ENCODE results near the gene AJAP1. TPM values are rescaled to one million over a fixed set of nuclear protein-coding genes. Genes with fewer than 3 reads are reported as not detected.

AJAP1 gene
- polyA plus RNA-seq, 1 of the 3 experiments (the other 2 are of a cell fraction): not detected

- H3K9ac ChIP-seq: no peak overlapping the region
- H3K27ac ChIP-seq (ENCODE audit: low read depth in 2 of 2, low read length in 1 of 2): no peak overlapping the region
- ChIA-PET CTCF (interaction anchor here (1.0 to 1.6 kb wide), 4 partner anchors 10 to 140 kb away, joined by 3 to 10 read pairs (median 3); no protein-coding TSS in a partner anchor), POLR2A (no interaction called here)
- H3K9me2 ChIP-seq: no peaks in the 10 kb centered on the region
- no peaks in the 10 kb centered on the region for H3F3A ChIP-seq (replicated peaks; ENCODE audit: insufficient read depth)
- no peak for DNase-seq
- no peaks in the 10 kb centered on the region for H3K27me3 ChIP-seq (ENCODE audit: insufficient read depth)
- TF ChIP-seq SIN3A (IDR thresholded peaks at IDR 0.05; ENCODE audit: borderline replicate concordance, low read depth, low read length) (no peak), PBX3 (IDR thresholded peaks at IDR 0.05) (no peak), ELF1 (IDR thresholded peaks at IDR 0.05) (no peak), NFIC (IDR thresholded peaks at IDR 0.05; ENCODE audit: borderline replicate concordance) (no peak), USF1 (IDR thresholded peaks at IDR 0.05; ENCODE audit: borderline replicate concordance, low read depth) (no peak), TEAD4 (IDR thresholded peaks at IDR 0.05; ENCODE audit: borderline replicate concordance, insufficient read depth) (no peak), FOXJ3 (CRISPR knock-in tag; IDR thresholded peaks at IDR 0.05) (no peak), YY1 (IDR thresholded peaks at IDR 0.05; ENCODE audit: low read depth) (no peak), FOSL2 (IDR thresholded peaks at IDR 0.05; ENCODE audit: borderline replicate concordance, low read depth) (no peak), FOXM1 (IDR thresholded peaks at IDR 0.05; ENCODE audit: low read depth) (no peak)
- 36% methylated on average over 9 of the region's 11 CpGs for WGBS (ENCODE audit: low lambda C conversion rate)
- H3K79me2 ChIP-seq (ENCODE audit: insufficient read depth): no peaks in the 10 kb centered on the region
- H3K9me3 ChIP-seq: no peaks in the 10 kb centered on the region
- H3K4me1 ChIP-seq (ENCODE audit: control insufficient read depth in 1 of 2, insufficient read depth in 2 of 2, low read depth in 1 of 2, low read length in 1 of 2): peaks cover 0 to 24% of the 10 kb centered on the region in 2 experiments; a peak in 1 of 4 replicates
- H3K36me3 ChIP-seq (replicated peaks in 1 of 2; ENCODE audit: control insufficient read depth in 1 of 2, insufficient read depth in 2 of 2, low read length in 1 of 2): no peaks in the 10 kb centered on the region
- H4K20me1 ChIP-seq (ENCODE audit: insufficient read depth): no peaks in the 10 kb centered on the region
- H3K4me2 ChIP-seq: no peak overlapping the region
- no peak overlapping the region for H3K4me3 ChIP-seq (ENCODE audit: low read depth in 2 of 2, low read length in 1 of 2)
- H2AFZ ChIP-seq (ENCODE audit: low read depth): no peak overlapping the region
Observed at GRCh38 chr1:4796161-4797015, 142.0 kb downstream of the AJAP1 start.

- POLR2A ChIA-PET: no interaction called here
- H3K36me3 ChIP-seq (replicated peaks in 1 of 2; ENCODE audit: control insufficient read depth in 1 of 2, insufficient read depth in 2 of 2, low read length in 1 of 2): no peaks in the 10 kb centered on the region
- H3K27ac ChIP-seq (ENCODE audit: low read depth in 2 of 2, low read length in 1 of 2): no peak overlapping the region
- DNase-seq: no peak
- no peaks in the 10 kb centered on the region for H4K20me1 ChIP-seq (ENCODE audit: insufficient read depth)
- H2AFZ ChIP-seq (ENCODE audit: low read depth): no peak overlapping the region
- H3K9me2 ChIP-seq: no peaks in the 10 kb centered on the region
- H3K4me3 ChIP-seq (ENCODE audit: low read depth in 2 of 2, low read length in 1 of 2): no peak overlapping the region
- H3K79me2 ChIP-seq (ENCODE audit: insufficient read depth): no peaks in the 10 kb centered on the region
- CTCF ChIA-PET: interaction anchor here (1.0 to 1.2 kb wide), 2 partner anchors 9 to 141 kb away, joined by 3 read pairs; no protein-coding TSS in a partner anchor
- H3K4me1 ChIP-seq (ENCODE audit: control insufficient read depth in 1 of 2, insufficient read depth in 2 of 2, low read depth in 1 of 2, low read length in 1 of 2): peaks cover 0 to 31% of the 10 kb centered on the region in 2 experiments; a peak in 1 of 4 replicates
- H3K4me2 ChIP-seq: no peak overlapping the region
- no peaks in the 10 kb centered on the region for H3K27me3 ChIP-seq (ENCODE audit: insufficient read depth)
- no peaks in the 10 kb centered on the region for H3F3A ChIP-seq (replicated peaks; ENCODE audit: insufficient read depth)
- WGBS (ENCODE audit: low lambda C conversion rate): 10% methylated on average over 4 of the region's 6 CpGs
- TF ChIP-seq MEF2A (IDR thresholded peaks at IDR 0.05; ENCODE audit: borderline replicate concordance, low read depth) (no peak), FOXM1 (IDR thresholded peaks at IDR 0.05; ENCODE audit: low read depth) (no peak), JUND (IDR thresholded peaks at IDR 0.05) (no peak), TEAD4 (IDR thresholded peaks at IDR 0.05; ENCODE audit: borderline replicate concordance, insufficient read depth) (no peak), EP300 (IDR thresholded peaks at IDR 0.05; ENCODE audit: borderline replicate concordance in 1 of 2, low read depth in 1 of 2, low read length in 1 of 2) (no peak), CHD2 (IDR thresholded peaks at IDR 0.05; ENCODE audit: low read length, partially characterized antibody) (no peak), RAD21 (IDR thresholded peaks at IDR 0.05; ENCODE audit: low read length) (no peak), PBX3 (IDR thresholded peaks at IDR 0.05) (no peak), TCF12 (IDR thresholded peaks at IDR 0.05) (no peak), GATA2 (CRISPR knock-in tag; IDR thresholded peaks at IDR 0.05) (no peak), NFIC (IDR thresholded peaks at IDR 0.05; ENCODE audit: borderline replicate concordance) (no peak), MXI1 (IDR thresholded peaks at IDR 0.05; ENCODE audit: low read depth, low read length) (no peak)
- TF ChIP-seq, protein P1, sequence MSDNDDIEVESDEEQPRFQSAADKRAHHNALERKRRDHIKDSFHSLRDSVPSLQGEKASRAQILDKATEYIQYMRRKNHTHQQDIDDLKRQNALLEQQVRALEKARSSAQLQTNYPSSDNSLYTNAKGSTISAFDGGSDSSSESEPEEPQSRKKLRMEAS (IDR thresholded peaks at IDR 0.05; ENCODE audit: low read depth): no peak
- TF ChIP-seq, protein P2, sequence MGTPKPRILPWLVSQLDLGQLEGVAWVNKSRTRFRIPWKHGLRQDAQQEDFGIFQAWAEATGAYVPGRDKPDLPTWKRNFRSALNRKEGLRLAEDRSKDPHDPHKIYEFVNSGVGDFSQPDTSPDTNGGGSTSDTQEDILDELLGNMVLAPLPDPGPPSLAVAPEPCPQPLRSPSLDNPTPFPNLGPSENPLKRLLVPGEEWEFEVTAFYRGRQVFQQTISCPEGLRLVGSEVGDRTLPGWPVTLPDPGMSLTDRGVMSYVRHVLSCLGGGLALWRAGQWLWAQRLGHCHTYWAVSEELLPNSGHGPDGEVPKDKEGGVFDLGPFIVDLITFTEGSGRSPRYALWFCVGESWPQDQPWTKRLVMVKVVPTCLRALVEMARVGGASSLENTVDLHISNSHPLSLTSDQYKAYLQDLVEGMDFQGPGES (IDR thresholded peaks at IDR 0.05; ENCODE audit: low read depth, low read length): no peak
- no peak overlapping the region for H3K9ac ChIP-seq
- H3K9me3 ChIP-seq: no peaks in the 10 kb centered on the region
Observed at GRCh38 chr1:4797016-4797410, 142.6 kb downstream of the AJAP1 start.

All from SK-N-SH (cell line).